HCT116 (cell line): Measurements from ENCODE around the gene HDX. TPM values are rescaled to one million over a fixed set of nuclear protein-coding genes. Genes with fewer than 3 reads are reported as not detected.

Experiments used
- ATAC-seq: fragments of 200-7000 bp; cut with Tn5 transposase; 2 replicates; pipeline ENCODE4 v1.9.1; 2020; ENCODE audit warnings: mild to moderate bottlenecking, moderate library complexity
- BruUV-seq: library from RNA; stranded (reverse); fragments of 400-500 nt; replicated peaks from 2 replicates; lab custom pipeline; 2021; lab: Mats Ljungman, UMichigan
- CTCF ChIA-PET: fragments of 300-600 bp; sonication (Branson Sonifier 250); formaldehyde crosslinking; loops from one replicate; lab custom pipeline; 2021; ENCODE audit warnings: antibody characterized with exemption; lab: Charles Lee
- POLR2A ChIA-PET: fragments of 300-600, 350-600 bp; sonication (Branson Sonifier 250); formaldehyde crosslinking; loops from one replicate; lab custom pipeline; 2021; ENCODE audit warnings: antibody characterized with exemption; lab: Charles Lee
- RAD21 ChIA-PET, 2 experiments: fragments of 300-600 bp; sonication (Branson Sonifier 250); formaldehyde crosslinking; loops; one replicate each; lab custom pipeline; 2023; ENCODE audit warnings: low total read pairs in 2 of 2; ENCODE audit not compliant: uncharacterized antibody in 2 of 2, unreplicated experiment in 2 of 2, low non-redundant PET in 1 of 2; lab: Charles Lee
- DNase-seq: peaks from one replicate; pipeline ENCODE4 v3.0.0-alpha.2; 2010; ENCODE audit warnings: low read depth, low spot score
- H2AFZ ChIP-seq: fragments of 200-600 bp; shearing (Covaris generic), sonication (generic); 2 replicates; pipeline ENCODE4 v1.6.1; 2017; ENCODE audit warnings: low read depth, mixed run types, mixed read lengths, antibody characterized with exemption, low read length; ENCODE audit not compliant: poor library complexity, severe bottlenecking
- H3K27ac ChIP-seq: 2 replicates; pipeline ENCODE4 v1.5.1; 2012; ENCODE audit warnings: low read depth, low read length
- H3K27me3 ChIP-seq: fragments of 200-600 bp; sonication (generic); 2 replicates; pipeline ENCODE4 v1.6.1; 2016; ENCODE audit warnings: mixed run types, low read length, mixed read lengths; ENCODE audit not compliant: insufficient read depth
- H3K36me3 ChIP-seq, 2 experiments: fragments of 200-500 bp in 1 of 2; fragments of 200-600 bp in 1 of 2; sonication (Bioruptor generic) in 1 of 2; sonication (generic) in 1 of 2; 2 replicates each; pipeline versions ENCODE4 v1.5.1 to v1.6.1; 2014 to 2016; ENCODE audit warnings: low read length in 2 of 2, inconsistent platforms in 1 of 2, mixed read lengths in 1 of 2, mixed run types in 1 of 2; ENCODE audit not compliant: insufficient read depth in 2 of 2, control insufficient read depth in 1 of 2
- H3K4me1 ChIP-seq, 2 experiments: fragments of 200-600 bp in 1 of 2; sonication (generic) in 1 of 2; 2 replicates each; pipeline versions ENCODE4 v1.5.1 to v1.6.1; 2012 to 2017; ENCODE audit warnings: low read length in 2 of 2, inconsistent platforms in 1 of 2, mild to moderate bottlenecking in 1 of 2, mixed read lengths in 1 of 2, mixed run types in 1 of 2, moderate library complexity in 1 of 2; ENCODE audit not compliant: insufficient read depth in 2 of 2, control insufficient read depth in 1 of 2
- H3K4me2 ChIP-seq: fragments of 200-600 bp; sonication (generic); 2 replicates; pipeline ENCODE4 v1.6.1; 2017; ENCODE audit warnings: mixed run types, low read length, mixed read lengths
- H3K4me3 ChIP-seq, 2 experiments: fragments of 200-600 bp in 1 of 2; sonication (generic) in 1 of 2; replicated peaks in 1 of 2; 2 replicates each; pipeline ENCODE4 v1.5.1; 2011 to 2016; ENCODE audit warnings: low read length in 2 of 2, control low read depth in 1 of 2, low read depth in 1 of 2, mild to moderate bottlenecking in 1 of 2, mixed read lengths in 1 of 2, mixed run types in 1 of 2
- H3K79me2 ChIP-seq: fragments of 200-600 bp; sonication (generic); 2 replicates; pipeline ENCODE4 v1.6.1; 2017; ENCODE audit warnings: mild to moderate bottlenecking, mixed run types, low read length, moderate library complexity, mixed read lengths; ENCODE audit not compliant: insufficient read depth
- H3K9ac ChIP-seq: fragments of 200-600 bp; sonication (generic); 2 replicates; pipeline ENCODE4 v1.6.1; 2016; ENCODE audit warnings: low read length, mixed read lengths
- H3K9me2 ChIP-seq: fragments of 200-600 bp; sonication (generic), shearing (Covaris generic); 2 replicates; pipeline ENCODE4 v1.6.1; 2017; ENCODE audit warnings: mixed run types, mild to moderate bottlenecking, moderate library complexity; ENCODE audit not compliant: insufficient read depth
- H3K9me3 ChIP-seq, 2 experiments: fragments of 200-500 bp in 1 of 2; fragments of 200-600 bp in 1 of 2; sonication (Bioruptor generic) in 1 of 2; sonication (generic) in 1 of 2; 2 replicates each; pipeline ENCODE4 v1.6.1; 2014 to 2017; ENCODE audit warnings: low read length in 2 of 2, mixed read lengths in 2 of 2, inconsistent platforms in 1 of 2, low read depth in 1 of 2, mild to moderate bottlenecking in 1 of 2, mixed run types in 1 of 2, moderate library complexity in 1 of 2; ENCODE audit not compliant: control insufficient read depth in 1 of 2, insufficient read depth in 1 of 2
- H4K20me1 ChIP-seq: fragments of 200-600 bp; sonication (generic), shearing (Covaris generic); 2 replicates; pipeline ENCODE4 v1.6.1; 2017; ENCODE audit warnings: mixed run types, mild to moderate bottlenecking, moderate library complexity; ENCODE audit not compliant: insufficient read depth
- CBX3 ChIP-seq: IDR thresholded peaks from 2 replicates; pipeline ENCODE4 v1.6.1; 2012; ENCODE audit warnings: low read depth
- EGR1 ChIP-seq: IDR thresholded peaks from 2 replicates; pipeline ENCODE4 v1.6.1; 2012; ENCODE audit warnings: low read depth
- EZH2 ChIP-seq: fragments of 200-600 bp; sonication (generic); IDR thresholded peaks from 2 replicates; pipeline ENCODE4 v1.6.1; 2017; ENCODE audit warnings: antibody characterized with exemption, mixed run types
- EZH2phosphoT487 ChIP-seq: fragments of 200-600 bp; IDR thresholded peaks from 2 replicates; pipeline ENCODE4 v1.6.1; 2018; ENCODE audit warnings: antibody characterized with exemption, borderline replicate concordance
- FOSL1 ChIP-seq: IDR thresholded peaks from 2 replicates; pipeline ENCODE4 v1.6.1; 2012; ENCODE audit warnings: low read depth
- JUND ChIP-seq: IDR thresholded peaks from 2 replicates; pipeline ENCODE4 v1.6.1; 2012
- RAD21 ChIP-seq: IDR thresholded peaks from 2 replicates; pipeline ENCODE4 v1.6.1; 2012; ENCODE audit warnings: low read depth, mild to moderate bottlenecking
- SIN3A ChIP-seq: IDR thresholded peaks from 2 replicates; pipeline ENCODE4 v1.6.1; 2012; ENCODE audit warnings: low read depth
- SP1 ChIP-seq: IDR thresholded peaks from 2 replicates; pipeline ENCODE4 v1.6.1; 2012; ENCODE audit warnings: low read depth
- SRF ChIP-seq: IDR thresholded peaks from 2 replicates; pipeline ENCODE4 v1.6.1; 2012; ENCODE audit warnings: low read depth
- TCF7L2 ChIP-seq: IDR thresholded peaks from 2 replicates; pipeline ENCODE4 v1.7.0; 2011; ENCODE audit warnings: borderline replicate concordance, inconsistent platforms; ENCODE audit not compliant: insufficient read depth, insufficient read length; ENCODE audit errors: extremely low read depth
- ZFX ChIP-seq: fragments of 450-650 bp; IDR thresholded peaks from 2 replicates; pipeline ENCODE4 v1.6.1; 2017
- ZNF274 ChIP-seq: fragments of 200-500 bp; sonication (Bioruptor generic); IDR thresholded peaks from 2 replicates; pipeline ENCODE4 v1.6.1; 2014; ENCODE audit warnings: mild to moderate bottlenecking, low read depth, low read length, inconsistent platforms
- intact Hi-C: fragments of 100-400 bp; cut with micrococcal nuclease; formaldehyde crosslinking; loops from 2 replicates; pipeline ENCODE4 v1.10.0; 2022
- total RNA-seq: library from RNA; stranded (reverse); gene quantifications from one replicate; pipeline ENCODE4 v1.2.1, GENCODE V29; 2021; ENCODE audit not compliant: unreplicated experiment
- TF ChIP-seq, protein P1 (sequence below): IDR thresholded peaks from 2 replicates; pipeline ENCODE4 v1.6.1; 2012
- TF ChIP-seq, protein P2 (sequence below): IDR thresholded peaks from 2 replicates; pipeline ENCODE4 v1.6.1; 2012; ENCODE audit warnings: low read depth
- TF ChIP-seq, protein P3 (sequence below): IDR thresholded peaks from 2 replicates; pipeline ENCODE4 v1.6.1; 2011; ENCODE audit warnings: mild to moderate bottlenecking, low read length, moderate library complexity; ENCODE audit not compliant: insufficient replicate concordance; ENCODE audit errors: extremely low read depth
- TF ChIP-seq, protein P4 (sequence below): IDR thresholded peaks from 2 replicates; pipeline ENCODE4 v1.6.1; 2012

HDX gene
- total RNA-seq, 1 experiment from 2014 or later: not detected

DNA sequence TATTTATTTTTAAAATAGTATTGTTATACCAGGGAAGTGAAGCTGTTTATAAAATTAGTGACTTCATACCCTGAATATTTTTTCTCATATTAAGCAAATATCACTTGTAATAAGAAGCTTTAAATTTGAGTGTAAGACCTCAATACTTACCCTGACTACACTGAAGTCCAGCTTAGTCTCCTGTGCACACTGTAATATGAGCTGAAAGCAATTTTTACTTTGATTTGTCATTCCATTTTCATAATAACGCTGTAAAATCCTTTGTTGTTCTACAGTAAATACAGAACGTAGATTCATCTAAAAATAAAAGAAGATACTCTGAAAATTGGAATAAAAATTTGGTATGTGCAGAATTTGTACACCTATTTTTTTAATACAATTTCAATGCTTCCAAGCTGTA, 27.2 kb downstream of the HDX start:
- no peaks in the 10 kb centered on the region for H3K4me1 ChIP-seq
- no TSS peak for BruUV-seq
- H3K9me2 ChIP-seq: no peaks in the 10 kb centered on the region
- ChIA-PET RAD21 (no interaction called here), CTCF (no interaction called here), POLR2A (no interaction called here)
- H3K27me3 ChIP-seq: no peaks in the 10 kb centered on the region
- no peak overlapping the region for H3K9ac ChIP-seq
- ATAC-seq: no peak
- H2AFZ ChIP-seq: no peak overlapping the region
- no peak overlapping the region for H3K4me3 ChIP-seq
- no peak overlapping the region for H3K27ac ChIP-seq
- no peaks in the 10 kb centered on the region for H4K20me1 ChIP-seq
- H3K79me2 ChIP-seq: no peaks in the 10 kb centered on the region
- no peaks in the 10 kb centered on the region for H3K36me3 ChIP-seq
- DNase-seq: no peak
- intact Hi-C loops: no loop called here
- no peaks in the 10 kb centered on the region for H3K9me3 ChIP-seq
- TF ChIP-seq JUND: no peak
- TF ChIP-seq, protein P1, sequence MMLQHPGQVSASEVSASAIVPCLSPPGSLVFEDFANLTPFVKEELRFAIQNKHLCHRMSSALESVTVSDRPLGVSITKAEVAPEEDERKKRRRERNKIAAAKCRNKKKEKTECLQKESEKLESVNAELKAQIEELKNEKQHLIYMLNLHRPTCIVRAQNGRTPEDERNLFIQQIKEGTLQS: no peak
- TF ChIP-seq SRF: no peak
- TF ChIP-seq, protein P2, sequence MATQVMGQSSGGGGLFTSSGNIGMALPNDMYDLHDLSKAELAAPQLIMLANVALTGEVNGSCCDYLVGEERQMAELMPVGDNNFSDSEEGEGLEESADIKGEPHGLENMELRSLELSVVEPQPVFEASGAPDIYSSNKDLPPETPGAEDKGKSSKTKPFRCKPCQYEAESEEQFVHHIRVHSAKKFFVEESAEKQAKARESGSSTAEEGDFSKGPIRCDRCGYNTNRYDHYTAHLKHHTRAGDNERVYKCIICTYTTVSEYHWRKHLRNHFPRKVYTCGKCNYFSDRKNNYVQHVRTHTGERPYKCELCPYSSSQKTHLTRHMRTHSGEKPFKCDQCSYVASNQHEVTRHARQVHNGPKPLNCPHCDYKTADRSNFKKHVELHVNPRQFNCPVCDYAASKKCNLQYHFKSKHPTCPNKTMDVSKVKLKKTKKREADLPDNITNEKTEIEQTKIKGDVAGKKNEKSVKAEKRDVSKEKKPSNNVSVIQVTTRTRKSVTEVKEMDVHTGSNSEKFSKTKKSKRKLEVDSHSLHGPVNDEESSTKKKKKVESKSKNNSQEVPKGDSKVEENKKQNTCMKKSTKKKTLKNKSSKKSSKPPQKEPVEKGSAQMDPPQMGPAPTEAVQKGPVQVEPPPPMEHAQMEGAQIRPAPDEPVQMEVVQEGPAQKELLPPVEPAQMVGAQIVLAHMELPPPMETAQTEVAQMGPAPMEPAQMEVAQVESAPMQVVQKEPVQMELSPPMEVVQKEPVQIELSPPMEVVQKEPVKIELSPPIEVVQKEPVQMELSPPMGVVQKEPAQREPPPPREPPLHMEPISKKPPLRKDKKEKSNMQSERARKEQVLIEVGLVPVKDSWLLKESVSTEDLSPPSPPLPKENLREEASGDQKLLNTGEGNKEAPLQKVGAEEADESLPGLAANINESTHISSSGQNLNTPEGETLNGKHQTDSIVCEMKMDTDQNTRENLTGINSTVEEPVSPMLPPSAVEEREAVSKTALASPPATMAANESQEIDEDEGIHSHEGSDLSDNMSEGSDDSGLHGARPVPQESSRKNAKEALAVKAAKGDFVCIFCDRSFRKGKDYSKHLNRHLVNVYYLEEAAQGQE: no peak
- no peak for TF ChIP-seq SIN3A
- no peak for TF ChIP-seq EZH2phosphoT487
- TF ChIP-seq ZFX: no peak
- no peak for TF ChIP-seq EZH2
- TF ChIP-seq EGR1: no peak
- no peak for TF ChIP-seq FOSL1
- no peak for TF ChIP-seq ZNF274
- TF ChIP-seq, protein P3, sequence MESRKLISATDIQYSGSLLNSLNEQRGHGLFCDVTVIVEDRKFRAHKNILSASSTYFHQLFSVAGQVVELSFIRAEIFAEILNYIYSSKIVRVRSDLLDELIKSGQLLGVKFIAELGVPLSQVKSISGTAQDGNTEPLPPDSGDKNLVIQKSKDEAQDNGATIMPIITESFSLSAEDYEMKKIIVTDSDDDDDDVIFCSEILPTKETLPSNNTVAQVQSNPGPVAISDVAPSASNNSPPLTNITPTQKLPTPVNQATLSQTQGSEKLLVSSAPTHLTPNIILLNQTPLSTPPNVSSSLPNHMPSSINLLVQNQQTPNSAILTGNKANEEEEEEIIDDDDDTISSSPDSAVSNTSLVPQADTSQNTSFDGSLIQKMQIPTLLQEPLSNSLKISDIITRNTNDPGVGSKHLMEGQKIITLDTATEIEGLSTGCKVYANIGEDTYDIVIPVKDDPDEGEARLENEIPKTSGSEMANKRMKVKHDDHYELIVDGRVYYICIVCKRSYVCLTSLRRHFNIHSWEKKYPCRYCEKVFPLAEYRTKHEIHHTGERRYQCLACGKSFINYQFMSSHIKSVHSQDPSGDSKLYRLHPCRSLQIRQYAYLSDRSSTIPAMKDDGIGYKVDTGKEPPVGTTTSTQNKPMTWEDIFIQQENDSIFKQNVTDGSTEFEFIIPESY: no peak
- TF ChIP-seq SP1: no peak
- TF ChIP-seq RAD21: no peak
- TF ChIP-seq, protein P4, sequence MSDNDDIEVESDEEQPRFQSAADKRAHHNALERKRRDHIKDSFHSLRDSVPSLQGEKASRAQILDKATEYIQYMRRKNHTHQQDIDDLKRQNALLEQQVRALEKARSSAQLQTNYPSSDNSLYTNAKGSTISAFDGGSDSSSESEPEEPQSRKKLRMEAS: no peak
- TF ChIP-seq CBX3: no peak
- TF ChIP-seq TCF7L2: no peak
- no peak overlapping the region for H3K4me2 ChIP-seq
